HEK293T (cell line): ENCODE results near the gene CLEC18B.

Experiments used
- ARNT ChIP-seq: fragments of 450-650 bp; IDR thresholded peaks from 2 replicates; pipeline ENCODE4 v1.6.1; 2017; ENCODE audit warnings: mild to moderate bottlenecking
- HDGF ChIP-seq: fragments of 450-650 bp; IDR thresholded peaks from 2 replicates; pipeline ENCODE4 v1.6.1; 2017; ENCODE audit warnings: antibody characterized with exemption, borderline replicate concordance
- NFRKB ChIP-seq: fragments of 450-650 bp; IDR thresholded peaks from 2 replicates; pipeline ENCODE4 v1.6.1; 2016; ENCODE audit warnings: mild to moderate bottlenecking, moderate library complexity
- SP1 ChIP-seq: fragments of 450-650 bp; IDR thresholded peaks from 2 replicates; pipeline ENCODE4 v1.6.1; 2017
- ZNF384 ChIP-seq: fragments of 450-650 bp; IDR thresholded peaks from 2 replicates; pipeline ENCODE4 v1.6.1; 2016

- TF ChIP-seq ARNT (no peak), SP1 (no peak), NFRKB (no peak), HDGF (no peak), ZNF384 (no peak)
Measured at GRCh38 chr16:74446866-74447265, 25.6 kb upstream of the CLEC18B start.
